ENCODE measurements around the gene LBR.

- TF ChIP-seq CTCF (optimal IDR thresholded peaks at IDR 0.05 in 1 of 3, IDR thresholded peaks at IDR 0.05 in 1 of 3, conservative IDR thresholded peaks at IDR 0.05 in 1 of 3; ENCODE audit: extremely low read depth in 1 of 3, insufficient read depth in 2 of 3, low read length in 3 of 3), result no peak
- TF ChIP-seq EZH2 (IDR thresholded peaks at IDR 0.05; ENCODE audit: low read length), result no peak
Observed at GRCh38 chr1:225374996-225375395, 52.8 kb downstream of the LBR start.
